Left lobe of liver (tissue), 1 donor: ENCODE data around the gene OR1I1. TPM values are rescaled to one million over a fixed set of nuclear protein-coding genes. Genes with fewer than 3 reads are reported as not detected.

Source experiments
- total RNA-seq: library from RNA; stranded (reverse); gene quantifications from one replicate; pipeline ENCODE4 v1.2.1, GENCODE V29; 2021
- donor health status: DM: no; HTN: yes; CAD: no.

The OR1I1 gene
- total RNA-seq, 1 donor from 2014 or later = not detected

Other genes starting within 250 kb of the OR1I1 start
- not detected for gene OR7A5, start 247.0 kb upstream of the OR1I1 start, total RNA-seq
- not detected for gene OR7C1, start 247.0 kb upstream of the OR1I1 start, total RNA-seq
- not detected for gene OR7A10, start 233.3 kb upstream of the OR1I1 start, total RNA-seq
- not detected for gene OR7A17, start 196.1 kb upstream of the OR1I1 start, total RNA-seq
- gene OR7C2, start 140.7 kb upstream of the OR1I1 start, total RNA-seq = not detected
- gene SLC1A6, start 102.3 kb upstream of the OR1I1 start, total RNA-seq = not detected
- gene CASP14, start 32.7 kb upstream of the OR1I1 start, total RNA-seq = not detected
- 3.4 TPM for gene SYDE1, start 25.2 kb downstream of the OR1I1 start, total RNA-seq
- gene NOTCH3, start 118.8 kb downstream of the OR1I1 start, total RNA-seq = 4.6 TPM
- 0.15 TPM for gene EPHX3, start 150.2 kb downstream of the OR1I1 start, total RNA-seq